Vagina (tissue), 2 donors: ENCODE data around the gene CLDN7. TPM values are rescaled to one million over a fixed set of nuclear protein-coding genes. Genes with fewer than 3 reads are reported as not detected.

Experiments used
- DNase-seq, 2 donors: peaks; one replicate each; pipeline ENCODE4 v3.0.0-alpha.2; 2017; ENCODE audit errors: extremely low spot score in 2 of 2
- H3K27ac ChIP-seq: fragments of 200-600 bp; sonication (generic); one replicate; pipeline ENCODE4 v1.5.1; 2019
- H3K27me3 ChIP-seq: fragments of 200-600 bp; sonication (generic); one replicate; pipeline ENCODE4 v1.5.1; 2019
- H3K36me3 ChIP-seq, 2 donors: fragments of 200-600 bp; sonication (generic); one replicate each; pipeline ENCODE4 v1.5.1; 2017 to 2019
- H3K4me1 ChIP-seq: fragments of 200-600 bp; sonication (generic); one replicate; pipeline ENCODE4 v1.5.1; 2019
- H3K4me3 ChIP-seq, 2 donors: fragments of 200-600 bp; sonication (generic); 1 replicate in 1 of 2; 2 replicates in 1 of 2; pipeline ENCODE4 v1.5.1; 2016 to 2019
- H3K9me3 ChIP-seq: fragments of 200-600 bp; sonication (generic); one replicate; pipeline ENCODE4 v1.5.1; 2019
- CTCF ChIP-seq, 3 experiments: fragments of 450-650 bp in 2 of 3; fragments of 200-600 bp in 1 of 3; sonication (generic) in 1 of 3; IDR thresholded peaks; one replicate each; pipeline ENCODE4 v1.5.1; 2017 to 2019; ENCODE audit warnings: antibody characterized with exemption in 3 of 3, mild to moderate bottlenecking in 2 of 3, moderate library complexity in 2 of 3
- POLR2A ChIP-seq, 2 donors: fragments of 450-650 bp; IDR thresholded peaks; one replicate each; pipeline ENCODE4 v1.6.1; 2017; ENCODE audit warnings: antibody characterized with exemption in 2 of 2, mild to moderate bottlenecking in 2 of 2, moderate library complexity in 2 of 2
- POLR2AphosphoS5 ChIP-seq, 2 donors: sonication (generic); formaldehyde crosslinking; IDR thresholded peaks; one replicate each; pipeline ENCODE4 v1.9.0; 2017; ENCODE audit warnings: antibody characterized with exemption in 2 of 2, mild to moderate bottlenecking in 2 of 2, low read depth in 1 of 2; ENCODE audit not compliant: insufficient read depth in 1 of 2
- intact Hi-C: fragments of 100-400 bp; cut with DNase I; formaldehyde crosslinking; loops from one replicate; pipeline ENCODE4 v1.15.1; 2023
- total RNA-seq: library from RNA; depleted of rRNA; stranded (reverse); fragments of >200 nt; gene quantifications from one replicate; pipeline ENCODE4 v1.2.3, GENCODE V29; 2016

The CLDN7 gene
- total RNA-seq, 1 donor from 2014 or later: 75.9 TPM

GRCh38 chr17:7285679-7286078 is 23.4 kb upstream of the CLDN7 start:
- Histone ChIP-seq H3K4me3 (no peak overlapping the region), H3K27me3 (no peaks in the 10 kb centered on the region), H3K36me3 (no peaks in the 10 kb centered on the region), H3K27ac (no peak overlapping the region), H3K4me1 (peaks cover 23% of the 10 kb centered on the region), H3K9me3 (no peaks in the 10 kb centered on the region)
- TF ChIP-seq POLR2AphosphoS5 (IDR thresholded peaks at IDR 0.05; ENCODE audit: insufficient read depth in 1 of 2, low read depth in 1 of 2) (no peak), CTCF (IDR thresholded peaks at IDR 0.05) (no peak), POLR2A (IDR thresholded peaks at IDR 0.05) (no peak)
- no peak for DNase-seq
- intact Hi-C loops: no loop called here

GRCh38 chr17:7284911-7285310 is 22.6 kb upstream of the CLDN7 start:
- Histone ChIP-seq H3K9me3 (no peaks in the 10 kb centered on the region), H3K27ac (no peak overlapping the region), H3K4me3 (no peak overlapping the region), H3K27me3 (no peaks in the 10 kb centered on the region), H3K36me3 (no peaks in the 10 kb centered on the region), H3K4me1 (peaks cover 24% of the 10 kb centered on the region)
- no peak for DNase-seq
- TF ChIP-seq POLR2AphosphoS5 (IDR thresholded peaks at IDR 0.05; ENCODE audit: insufficient read depth in 1 of 2, low read depth in 1 of 2) (no peak), CTCF (IDR thresholded peaks at IDR 0.05) (no peak), POLR2A (IDR thresholded peaks at IDR 0.05) (no peak)
- intact Hi-C loops: no loop called here

GRCh38 chr17:7283471-7284216 is 21.4 kb upstream of the CLDN7 start:
- Histone ChIP-seq H3K9me3 (no peaks in the 10 kb centered on the region), H3K4me1 (peaks cover 24% of the 10 kb centered on the region), H3K4me3 (no peak overlapping the region), H3K36me3 (no peaks in the 10 kb centered on the region), H3K27me3 (no peaks in the 10 kb centered on the region), H3K27ac (no peak overlapping the region)
- intact Hi-C loops: no loop called here
- TF ChIP-seq CTCF (IDR thresholded peaks at IDR 0.05): no peak
- no peak for TF ChIP-seq POLR2AphosphoS5 (IDR thresholded peaks at IDR 0.05; ENCODE audit: insufficient read depth in 1 of 2, low read depth in 1 of 2)
- no peak for TF ChIP-seq POLR2A (IDR thresholded peaks at IDR 0.05)
- DNase-seq: no peak

- no peaks in the 10 kb centered on the region for H3K36me3 ChIP-seq
- H3K27me3 ChIP-seq: no peaks in the 10 kb centered on the region
- H3K27ac ChIP-seq: peak overlapping the region; percentile 52
- no peak for DNase-seq
- peaks cover 24% of the 10 kb centered on the region for H3K4me1 ChIP-seq
- intact Hi-C loops: no loop called here
- TF ChIP-seq POLR2AphosphoS5 (IDR thresholded peaks at IDR 0.05; ENCODE audit: insufficient read depth in 1 of 2, low read depth in 1 of 2) (no peak), POLR2A (IDR thresholded peaks at IDR 0.05) (no peak), CTCF (IDR thresholded peaks at IDR 0.05) (no peak)
- H3K4me3 ChIP-seq: peak overlapping the region; percentile 43
- no peaks in the 10 kb centered on the region for H3K9me3 ChIP-seq
These were observed 20.6 kb upstream of the CLDN7 start for GRCh38 chr17:7282752-7283321.
